Liver (tissue), 9 donors: Measurements from ENCODE around the gene PRDX1. TPM values are rescaled to one million over a fixed set of nuclear protein-coding genes. Genes with fewer than 3 reads are reported as not detected.
A peak's percentile ranks its signal among the peaks of the same experiment; 100 is the strongest.

Experiments
- DNase-seq: peaks from one replicate; pipeline ENCODE4 v3.0.0-alpha.2; 2017; ENCODE audit warnings: low spot score
- H3K27ac ChIP-seq, 2 donors: one replicate each; pipeline ENCODE4 v1.7.0; 2013; ENCODE audit warnings: inconsistent platforms in 2 of 2, low read length in 2 of 2, control low read depth in 1 of 2, low read depth in 1 of 2, mild to moderate bottlenecking in 1 of 2
- H3K27me3 ChIP-seq, 4 donors: one replicate each; pipeline versions ENCODE4 v1.6.1 to v1.7.0; 2013; ENCODE audit warnings: low read length in 3 of 4, inconsistent platforms in 1 of 4, mild to moderate bottlenecking in 1 of 4, moderate library complexity in 1 of 4; ENCODE audit not compliant: control insufficient read depth in 4 of 4, insufficient read depth in 4 of 4
- H3K36me3 ChIP-seq, 4 donors: one replicate each; pipeline versions ENCODE4 v1.6.1 to v1.7.0; 2013; ENCODE audit warnings: low read length in 3 of 4, mild to moderate bottlenecking in 3 of 4, low read depth in 1 of 4, moderate library complexity in 1 of 4; ENCODE audit not compliant: control insufficient read depth in 4 of 4, insufficient read depth in 3 of 4
- H3K4me1 ChIP-seq, 4 donors: one replicate each; pipeline versions ENCODE4 v1.6.1 to v1.7.0; 2013; ENCODE audit warnings: low read length in 3 of 4, mild to moderate bottlenecking in 3 of 4, moderate library complexity in 1 of 4; ENCODE audit not compliant: control insufficient read depth in 4 of 4, insufficient read depth in 4 of 4
- H3K4me3 ChIP-seq, 3 donors: one replicate each; pipeline versions ENCODE4 v1.6.1 to v1.7.0; 2013; ENCODE audit warnings: low read length in 3 of 3, control low read depth in 1 of 3, low read depth in 1 of 3, mild to moderate bottlenecking in 1 of 3
- H3K9ac ChIP-seq, 2 donors: one replicate each; pipeline ENCODE4 v1.7.0; 2013; ENCODE audit warnings: low read length in 2 of 2, mild to moderate bottlenecking in 2 of 2, moderate library complexity in 2 of 2, control low read depth in 1 of 2, low read depth in 1 of 2
- H3K9me3 ChIP-seq, 4 donors: one replicate each; pipeline versions ENCODE4 v1.6.1 to v1.7.0; 2013; ENCODE audit warnings: low read length in 3 of 4; ENCODE audit not compliant: control insufficient read depth in 4 of 4
- ATF3 ChIP-seq: IDR thresholded peaks from 2 replicates; pipeline ENCODE4 v1.6.1; 2016; ENCODE audit warnings: antibody characterized with exemption
- EGR1 ChIP-seq, 2 donors: IDR thresholded peaks; 2 replicates each; pipeline ENCODE4 v1.6.1; 2016 to 2018; ENCODE audit warnings: antibody characterized with exemption in 2 of 2, low read depth in 2 of 2
- FOXA2 ChIP-seq: IDR thresholded peaks from 2 replicates; pipeline ENCODE4 v1.6.1; 2016; ENCODE audit warnings: antibody characterized with exemption
- GABPA ChIP-seq, 2 donors: IDR thresholded peaks in 1 of 2; conservative IDR thresholded peaks in 1 of 2; 2 replicates each; pipeline ENCODE4 v1.6.1; 2016; ENCODE audit warnings: antibody characterized with exemption in 2 of 2, mild to moderate bottlenecking in 1 of 2, moderate library complexity in 1 of 2
- HNF4A ChIP-seq, 2 donors: conservative IDR thresholded peaks; 2 replicates each; pipeline ENCODE4 v1.6.1; 2016; ENCODE audit warnings: antibody characterized with exemption in 2 of 2, mild to moderate bottlenecking in 2 of 2
- HNF4G ChIP-seq: IDR thresholded peaks from 2 replicates; pipeline ENCODE4 v1.6.1; 2016; ENCODE audit warnings: antibody characterized with exemption
- JUND ChIP-seq, 2 donors: IDR thresholded peaks; 2 replicates each; pipeline ENCODE4 v1.6.1; 2016; ENCODE audit warnings: antibody characterized with exemption in 2 of 2
- MAX ChIP-seq: IDR thresholded peaks from 2 replicates; pipeline ENCODE4 v1.6.1; 2016; ENCODE audit warnings: antibody characterized with exemption
- NR2F2 ChIP-seq: IDR thresholded peaks from 2 replicates; pipeline ENCODE4 v1.6.1; 2016; ENCODE audit warnings: antibody characterized with exemption
- RXRA ChIP-seq, 2 donors: IDR thresholded peaks; 2 replicates each; pipeline ENCODE4 v1.6.1; 2017 to 2018; ENCODE audit warnings: antibody characterized with exemption in 2 of 2, mild to moderate bottlenecking in 1 of 2
- SP1 ChIP-seq: IDR thresholded peaks from 2 replicates; pipeline ENCODE4 v1.6.1; 2018; ENCODE audit warnings: antibody characterized with exemption, mild to moderate bottlenecking
- TAF1 ChIP-seq: conservative IDR thresholded peaks from 2 replicates; pipeline ENCODE4 v1.6.1; 2016; ENCODE audit warnings: antibody characterized with exemption, mild to moderate bottlenecking
- YY1 ChIP-seq: IDR thresholded peaks from 2 replicates; pipeline ENCODE4 v1.6.1; 2016; ENCODE audit warnings: antibody characterized with exemption, mild to moderate bottlenecking
- WGBS: extraction: QIAGEN DNeasy Blood & Tissue Kit; methylation state at CpG from one replicate; pipeline ENCODE4 v1.1.7; 2013; 5-methylcytosine and 5-hydroxymethylcytosine counted together
- polyA plus RNA-seq, 2 donors: library from polyadenylated mRNA; stranded (reverse) in 1 of 2; unstranded in 1 of 2; fragments of 200-250 nt in 1 of 2; fragments of >200 nt in 1 of 2; fragmentation: Nextera tagmentation in 1 of 2; extraction: Ambion mirVana in 1 of 2; gene quantifications; one replicate each; pipeline versions ENCODE4 v1.2.1 to v1.2.3, GENCODE V29; 2013 to 2015
- total RNA-seq, 2 donors: library from RNA; depleted of rRNA; stranded (reverse); fragments of >200 nt; gene quantifications; one replicate each; pipeline ENCODE4 v1.2.3, GENCODE V29; 2014
- donor health status: healthy.
- donor health status: healthy.
- donor health status: healthy.
- donor health status: healthy.
- donor health status: healthy.

Gene PRDX1
- total and polyA plus RNA-seq, 4 donors, result 270 to 623 (median 397) TPM

- Histone ChIP-seq H3K4me3 (no peak overlapping the region), H3K9me3 (no peaks in the 10 kb centered on the region), H3K9ac (no peak overlapping the region), H3K27me3 (no peaks in the 10 kb centered on the region), H3K4me1 (peaks cover 0 to 3% (median 0%) of the 10 kb centered on the region in 4 donors), H3K27ac (no peak overlapping the region), H3K36me3 (peaks cover 11 to 52% (median 43%) of the 10 kb centered on the region in 4 donors)
- no peak for DNase-seq
- WGBS, result 82% methylated on average over 4 of the region's 4 CpGs
- TF ChIP-seq JUND (IDR thresholded peaks at IDR 0.05) (no peak), SP1 (no peak), RXRA (IDR thresholded peaks at IDR 0.05) (no peak), TAF1 (no peak), HNF4A (conservative IDR thresholded peaks at IDR 0.05) (no peak)
Measured at GRCh38 chr1:45568421-45568820, 46.7 kb upstream of the PRDX1 start.

GRCh38 chr1:45567911-45568310 is 46.2 kb upstream of the PRDX1 start:
- 92% methylated on average over 7 of the region's 7 CpGs for WGBS
- no peak for TF ChIP-seq GABPA (IDR thresholded peaks at IDR 0.05 in 1 of 2, conservative IDR thresholded peaks at IDR 0.05 in 1 of 2)
- TF ChIP-seq YY1, result no peak
- no peak for TF ChIP-seq NR2F2
- no peak for TF ChIP-seq HNF4G
- H3K9ac ChIP-seq, result no peak overlapping the region

GRCh38 chr1:45566722-45567121 is 45.0 kb upstream of the PRDX1 start:
- Histone ChIP-seq H3K36me3 (peaks cover 11 to 59% (median 47%) of the 10 kb centered on the region in 4 donors), H3K9me3 (no peaks in the 10 kb centered on the region), H3K9ac (no peak overlapping the region), H3K27me3 (no peaks in the 10 kb centered on the region), H3K27ac (no peak overlapping the region), H3K4me3 (no peak overlapping the region), H3K4me1 (peaks cover 0 to 3% (median 0%) of the 10 kb centered on the region in 4 donors)
- no peak for DNase-seq
- TF ChIP-seq NR2F2 (peak; percentile 71), MAX (no peak)
- 32% methylated on average over 5 of the region's 5 CpGs for WGBS

More at GRCh38 chr1:45567911-45568310, 46.2 kb upstream of the PRDX1 start:
- DNase-seq, result no peak
- H3K4me1 ChIP-seq, result peaks cover 0 to 3% (median 0%) of the 10 kb centered on the region in 4 donors
- no peaks in the 10 kb centered on the region for H3K27me3 ChIP-seq
- H3K9me3 ChIP-seq, result no peaks in the 10 kb centered on the region
- H3K4me3 ChIP-seq, result no peak overlapping the region
- peaks cover 11 to 54% (median 43%) of the 10 kb centered on the region in 4 donors for H3K36me3 ChIP-seq
- H3K27ac ChIP-seq, result no peak overlapping the region

GRCh38 chr1:45563843-45564242 is 42.2 kb upstream of the PRDX1 start:
- Histone ChIP-seq H3K4me1 (peaks cover 0 to 7% (median 0%) of the 10 kb centered on the region in 4 donors), H3K9me3 (no peaks in the 10 kb centered on the region), H3K9ac (no peak overlapping the region), H3K27ac (no peak overlapping the region), H3K4me3 (no peak overlapping the region), H3K27me3 (no peaks in the 10 kb centered on the region), H3K36me3 (peaks cover 10 to 45% (median 39%) of the 10 kb centered on the region in 4 donors)
- TF ChIP-seq EGR1 (IDR thresholded peaks at IDR 0.05; ENCODE audit: low read depth in 2 of 2) (no peak), FOXA2 (no peak), SP1 (no peak), ATF3 (no peak), JUND (IDR thresholded peaks at IDR 0.05) (no peak), RXRA (IDR thresholded peaks at IDR 0.05) (no peak)
- WGBS, result 94% methylated on average over 2 of the region's 2 CpGs
- no peak for DNase-seq
